Measurements from ENCODE around the gene FAM13B.
"Not testable (repeated sequence)": the region's sequence is repeated elsewhere in the genome, so short reads cannot be mapped to it uniquely, and the experiment has no call there.

FAM13B gene

DNA sequence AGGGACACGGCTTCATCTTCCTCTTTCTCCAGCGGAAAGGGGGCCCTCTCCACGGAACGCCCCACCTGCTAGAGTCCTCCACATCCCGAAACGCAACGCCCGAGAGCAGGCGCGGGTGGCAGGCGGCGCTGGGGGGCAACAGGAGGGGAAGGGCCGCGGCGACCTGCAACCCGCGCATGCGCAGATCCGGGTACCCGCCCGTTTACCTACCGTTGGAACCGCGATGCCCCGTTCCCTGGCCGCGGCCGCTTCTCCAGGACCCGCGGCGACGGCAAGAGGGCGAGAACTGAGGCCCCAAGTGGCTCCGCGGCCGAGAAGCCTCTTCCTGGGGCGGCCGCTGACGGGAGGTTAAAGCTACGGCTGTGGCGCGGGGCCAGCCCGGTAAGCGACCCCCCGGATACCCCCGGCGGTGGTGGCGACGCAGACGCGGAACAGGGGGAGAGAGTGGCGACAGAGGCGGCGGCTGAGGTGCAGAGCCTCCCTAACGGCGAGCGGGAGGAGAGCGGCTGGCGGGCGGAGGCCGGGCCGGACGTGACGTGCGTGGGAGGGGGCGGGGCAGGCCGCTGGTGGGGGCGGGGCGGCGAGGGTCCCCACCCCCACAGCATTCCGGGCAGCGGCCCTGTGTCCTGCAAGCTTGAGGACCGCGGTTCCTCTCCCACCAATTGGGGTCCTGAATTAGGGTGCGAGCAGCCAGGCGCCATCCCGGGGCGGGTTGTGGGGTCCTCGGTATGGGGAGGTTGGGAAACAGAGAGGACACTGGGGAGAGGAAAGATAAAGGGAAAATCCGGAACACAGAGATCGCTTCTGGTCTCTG is at the start of gene FAM13B:
TSS of gene FAM13B (minus strand) at position 508 of the 814 bp plus-strand sequence. CDS start 13,968 bp downstream, outside the sequence.
- Histone ChIP-seq H3K27ac (peak within 1 kb of the TSS; percentile 96), H3K4me3 (ENCODE audit: low read depth in 1 of 2, low read length in 1 of 2) (peak within 1 kb of the TSS; percentile 93 to 95), H3K9me3 (no peaks in the 10 kb centered on the region), H3K27me3 (no peaks in the 10 kb centered on the region), H3K4me1 (ENCODE audit: control insufficient read depth in 1 of 2, insufficient read depth in 1 of 2, low read depth in 1 of 2, low read length in 1 of 2) (peaks cover 48 to 52% of the 10 kb centered on the region in 2 experiments), H3K36me3 (no peaks in the 10 kb centered on the region)
- TF ChIP-seq, protein P1, sequence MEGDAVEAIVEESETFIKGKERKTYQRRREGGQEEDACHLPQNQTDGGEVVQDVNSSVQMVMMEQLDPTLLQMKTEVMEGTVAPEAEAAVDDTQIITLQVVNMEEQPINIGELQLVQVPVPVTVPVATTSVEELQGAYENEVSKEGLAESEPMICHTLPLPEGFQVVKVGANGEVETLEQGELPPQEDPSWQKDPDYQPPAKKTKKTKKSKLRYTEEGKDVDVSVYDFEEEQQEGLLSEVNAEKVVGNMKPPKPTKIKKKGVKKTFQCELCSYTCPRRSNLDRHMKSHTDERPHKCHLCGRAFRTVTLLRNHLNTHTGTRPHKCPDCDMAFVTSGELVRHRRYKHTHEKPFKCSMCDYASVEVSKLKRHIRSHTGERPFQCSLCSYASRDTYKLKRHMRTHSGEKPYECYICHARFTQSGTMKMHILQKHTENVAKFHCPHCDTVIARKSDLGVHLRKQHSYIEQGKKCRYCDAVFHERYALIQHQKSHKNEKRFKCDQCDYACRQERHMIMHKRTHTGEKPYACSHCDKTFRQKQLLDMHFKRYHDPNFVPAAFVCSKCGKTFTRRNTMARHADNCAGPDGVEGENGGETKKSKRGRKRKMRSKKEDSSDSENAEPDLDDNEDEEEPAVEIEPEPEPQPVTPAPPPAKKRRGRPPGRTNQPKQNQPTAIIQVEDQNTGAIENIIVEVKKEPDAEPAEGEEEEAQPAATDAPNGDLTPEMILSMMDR (IDR thresholded peaks at IDR 0.05) = peak; percentile 81

DNA sequence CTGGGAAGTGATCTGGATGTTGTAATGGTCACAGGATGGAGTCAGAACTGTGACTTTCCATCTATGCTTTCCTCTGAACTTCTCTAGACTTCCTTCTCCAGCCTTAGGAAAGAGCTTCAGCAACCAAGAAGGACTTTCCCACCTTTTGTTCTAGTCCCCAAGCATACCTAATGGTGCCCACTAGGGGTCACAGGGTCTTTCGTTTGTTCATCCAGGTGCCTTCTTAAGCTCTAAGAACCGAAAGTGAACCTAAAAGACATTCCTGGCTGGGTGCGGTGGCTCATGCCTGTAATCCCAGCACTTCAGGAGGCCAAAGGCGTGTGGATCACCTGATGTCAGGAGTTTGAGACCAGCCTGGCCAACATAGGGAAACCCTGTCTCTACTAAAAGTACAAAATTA is 49.2 kb upstream of the FAM13B start:
- Histone ChIP-seq H3K9me3 (no peaks in the 10 kb centered on the region), H3K27me3 (no peaks in the 10 kb centered on the region), H3K27ac (no peak overlapping the region), H3K4me3 (ENCODE audit: low read depth in 1 of 2, low read length in 1 of 2) (no peak overlapping the region), H3K4me1 (ENCODE audit: control insufficient read depth in 1 of 2, insufficient read depth in 1 of 2, low read depth in 1 of 2, low read length in 1 of 2) (no peaks in the 10 kb centered on the region), H3K36me3 (no peaks in the 10 kb centered on the region)
- TF ChIP-seq, protein P1 (IDR thresholded peaks at IDR 0.05) = no peak

DNA sequence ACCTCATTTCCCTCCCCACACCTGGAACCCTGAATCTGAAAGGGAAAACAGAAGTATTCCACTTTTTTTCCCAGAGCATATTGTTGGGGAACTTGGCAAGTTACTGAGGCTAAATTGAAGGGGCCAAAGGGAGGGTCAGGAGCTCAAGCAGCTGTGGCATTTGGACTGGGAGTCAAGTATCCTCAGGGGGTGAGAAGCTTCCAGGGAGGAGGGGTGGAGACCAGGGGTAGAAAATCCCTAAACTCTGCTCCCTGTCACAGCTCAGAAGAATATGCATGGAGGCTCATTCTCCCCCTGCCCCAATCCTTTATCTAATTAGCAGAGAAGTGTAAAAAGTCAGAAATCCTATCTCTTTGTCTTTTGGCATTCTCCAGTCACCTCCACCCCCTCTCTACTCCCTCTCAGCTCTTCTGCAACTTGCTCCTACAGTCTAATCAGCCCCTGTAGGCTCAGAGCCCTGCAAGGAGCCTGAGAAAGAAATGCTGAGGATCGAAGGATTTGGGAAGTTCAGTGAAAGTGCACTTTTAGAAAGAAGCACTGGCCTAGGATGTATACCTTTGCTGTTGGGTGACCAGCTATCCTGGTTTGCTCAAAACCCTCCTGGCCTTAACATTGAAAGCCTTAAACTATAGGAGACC is 45.2 kb upstream of the FAM13B start:
- TF ChIP-seq, protein P1 (IDR thresholded peaks at IDR 0.05) = no peak
- no peaks in the 10 kb centered on the region for H3K36me3 ChIP-seq
- H3K27me3 ChIP-seq = no peaks in the 10 kb centered on the region
- H3K9me3 ChIP-seq = no peaks in the 10 kb centered on the region
- H3K27ac ChIP-seq = no peak overlapping the region
- H3K4me1 ChIP-seq (ENCODE audit: control insufficient read depth in 1 of 2, insufficient read depth in 1 of 2, low read depth in 1 of 2, low read length in 1 of 2) = no peaks in the 10 kb centered on the region
- H3K4me3 ChIP-seq (ENCODE audit: low read depth in 1 of 2, low read length in 1 of 2) = no peak overlapping the region

DNA sequence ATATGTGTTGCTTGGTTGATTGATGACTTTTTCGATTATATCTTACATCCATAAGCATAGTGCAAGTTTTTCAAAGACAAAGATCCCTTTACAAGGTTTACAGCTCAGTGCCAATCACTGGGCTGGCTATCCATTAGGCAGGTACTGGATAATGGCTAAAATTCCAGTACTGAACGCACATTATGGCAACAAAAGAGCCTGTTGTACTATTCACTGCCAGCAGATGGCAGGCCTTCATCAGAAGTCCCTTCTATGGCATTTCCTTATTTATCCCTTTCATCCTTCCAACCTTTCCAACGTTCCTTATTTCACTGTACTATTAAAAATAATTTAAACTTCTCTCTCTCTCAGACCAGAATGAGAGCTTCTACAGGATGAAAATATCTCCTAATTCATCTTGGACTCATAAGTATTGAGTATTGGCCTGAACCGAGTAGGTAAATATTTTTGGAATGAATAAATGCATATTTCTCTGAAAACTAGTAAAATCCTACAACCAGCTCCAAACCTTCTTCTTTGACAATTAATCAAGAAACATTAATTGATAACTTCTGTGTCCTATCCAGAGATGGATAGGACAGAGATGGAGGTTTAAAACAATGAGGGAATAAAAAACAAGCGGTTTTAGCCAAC is 44.3 kb upstream of the FAM13B start:
- no peaks in the 10 kb centered on the region for H3K4me1 ChIP-seq (ENCODE audit: control insufficient read depth in 1 of 2, insufficient read depth in 1 of 2, low read depth in 1 of 2, low read length in 1 of 2)
- H3K27ac ChIP-seq = no peak overlapping the region
- no peak overlapping the region for H3K4me3 ChIP-seq (ENCODE audit: low read depth in 1 of 2, low read length in 1 of 2)
- peaks cover 1% of the 10 kb centered on the region for H3K27me3 ChIP-seq
- no peaks in the 10 kb centered on the region for H3K36me3 ChIP-seq
- H3K9me3 ChIP-seq = no peaks in the 10 kb centered on the region
- TF ChIP-seq, protein P1 (IDR thresholded peaks at IDR 0.05) = peak; percentile 83

DNA sequence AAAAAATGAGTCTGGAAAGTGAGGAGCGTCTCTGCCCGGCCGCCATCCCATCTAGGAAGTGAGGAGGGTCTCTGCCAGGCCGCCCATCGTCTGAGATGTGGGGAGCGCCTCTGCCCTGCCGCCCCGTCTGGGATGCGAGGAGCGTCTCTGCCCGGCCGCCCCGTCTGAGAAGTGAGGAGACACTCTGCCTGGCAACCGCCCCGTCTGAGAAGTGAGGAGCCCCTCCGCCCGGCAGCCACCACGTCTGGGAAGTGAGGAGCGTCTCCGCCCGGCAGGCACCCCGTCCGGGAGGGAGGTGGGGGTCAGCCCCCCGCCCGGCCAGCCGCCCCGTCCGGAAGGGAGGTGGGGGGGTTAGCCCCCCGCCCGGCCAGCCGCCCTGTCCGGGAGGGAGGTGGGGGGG is 37.1 kb upstream of the FAM13B start:
- not testable (repeated sequence) for H3K36me3 ChIP-seq; H3K4me3 ChIP-seq (ENCODE audit: low read depth in 1 of 2, low read length in 1 of 2); H3K9me3 ChIP-seq; H3K27ac ChIP-seq; H3K4me1 ChIP-seq (ENCODE audit: control insufficient read depth in 1 of 2, insufficient read depth in 1 of 2, low read depth in 1 of 2, low read length in 1 of 2); H3K27me3 ChIP-seq
